Measurements from ENCODE around the gene SULF2.

The SULF2 gene

GRCh38 chr20:47669927-47670890 lies 115.1 kb downstream of the SULF2 start:
- DNase-seq (ENCODE audit: low read depth in 1 of 2, low spot score in 1 of 2): no peak

- DNase-seq (ENCODE audit: low read depth in 1 of 2, low spot score in 1 of 2): no peak
Observed at GRCh38 chr20:47669489-47669888, 115.8 kb downstream of the SULF2 start.

- DNase-seq (ENCODE audit: low read depth in 1 of 2, low spot score in 1 of 2): no peak
Observed at GRCh38 chr20:47669152-47669425, 116.2 kb downstream of the SULF2 start.

- DNase-seq (ENCODE audit: low read depth in 1 of 2, low spot score in 1 of 2): no peak
Observed at GRCh38 chr20:47668313-47669151, 116.7 kb downstream of the SULF2 start.

GRCh38 chr20:47667531-47668312 lies 117.6 kb downstream of the SULF2 start:
- no peak for DNase-seq (ENCODE audit: low read depth in 1 of 2, low spot score in 1 of 2)

GRCh38 chr20:47667086-47667485 lies 118.2 kb downstream of the SULF2 start:
- no peak for DNase-seq (ENCODE audit: low read depth in 1 of 2, low spot score in 1 of 2)

- no peak for DNase-seq (ENCODE audit: low read depth in 1 of 2, low spot score in 1 of 2)
Observed at GRCh38 chr20:47666304-47666703, 119.0 kb downstream of the SULF2 start.

- DNase-seq (ENCODE audit: low read depth in 1 of 2, low spot score in 1 of 2): no peak
Observed at GRCh38 chr20:47665221-47665991, 119.9 kb downstream of the SULF2 start.

- no peak for DNase-seq (ENCODE audit: low read depth in 1 of 2, low spot score in 1 of 2)
Observed at GRCh38 chr20:47664744-47665143, 120.5 kb downstream of the SULF2 start.

- no peak for DNase-seq (ENCODE audit: low read depth in 1 of 2, low spot score in 1 of 2)
Observed at GRCh38 chr20:47664068-47664437, 121.2 kb downstream of the SULF2 start.

GRCh38 chr20:47663354-47664067 lies 121.8 kb downstream of the SULF2 start:
- peak; percentile 57 to 60 for DNase-seq (ENCODE audit: low read depth in 1 of 2, low spot score in 1 of 2)

- DNase-seq (ENCODE audit: low read depth in 1 of 2, low spot score in 1 of 2): no peak
Observed at GRCh38 chr20:47662483-47663353, 122.6 kb downstream of the SULF2 start.

- DNase-seq (ENCODE audit: low read depth in 1 of 2, low spot score in 1 of 2): no peak
Observed at GRCh38 chr20:47661714-47662113, 123.6 kb downstream of the SULF2 start.

- DNase-seq (ENCODE audit: low read depth in 1 of 2, low spot score in 1 of 2): no peak
Observed at GRCh38 chr20:47660983-47661700, 124.1 kb downstream of the SULF2 start.

- DNase-seq (ENCODE audit: low read depth in 1 of 2, low spot score in 1 of 2): no peak
Observed at GRCh38 chr20:47660602-47660905, 124.7 kb downstream of the SULF2 start.

- no peak for DNase-seq (ENCODE audit: low read depth in 1 of 2, low spot score in 1 of 2)
Observed at GRCh38 chr20:47659904-47660601, 125.2 kb downstream of the SULF2 start.

- no peak for DNase-seq (ENCODE audit: low read depth in 1 of 2, low spot score in 1 of 2)
Observed at GRCh38 chr20:47656318-47656717, 129.0 kb downstream of the SULF2 start.

- no peak for DNase-seq (ENCODE audit: low read depth in 1 of 2, low spot score in 1 of 2)
Observed at GRCh38 chr20:47655635-47656034, 129.6 kb downstream of the SULF2 start.

Measured in activated T-helper 1 cell treated with anti-CD3 and anti-CD28 coated beads, Interleukin-2, amount 50 U/mL, for 16 hours (primary cell).